Measurements from ENCODE around the gene SRGAP1. TPM values are rescaled to one million over a fixed set of nuclear protein-coding genes. Genes with fewer than 3 reads are reported as not detected.

The SRGAP1 gene
- total and polyA plus RNA-seq, 4 donors, result 1.8 to 12.4 (median 6.2) TPM

GRCh38 chr12:64006211-64006825, 161.8 kb downstream of the SRGAP1 start:
- peaks cover 0 to 3% (median 1%) of the 10 kb centered on the region in 4 donors for H3K36me3 ChIP-seq (ENCODE audit: control insufficient read depth in 4 of 4, insufficient read depth in 4 of 4, low read length in 4 of 4)
- ATAC-seq (ENCODE audit: insufficient read depth, low FRiP score) (no peak), DNase-seq (peak in 1 of 3 donors; percentile 13)
- H3K27me3 ChIP-seq (ENCODE audit: control insufficient read depth in 3 of 3, insufficient read depth in 3 of 3, low read length in 2 of 3), result no peaks in the 10 kb centered on the region
- no peaks in the 10 kb centered on the region for H3K9me3 ChIP-seq (ENCODE audit: control insufficient read depth in 4 of 4, insufficient read depth in 3 of 4, low read length in 3 of 4)
- no peak for TF ChIP-seq CTCF (IDR thresholded peaks at IDR 0.05; ENCODE audit: control extremely low read depth, extremely low read depth)
- H3K27ac ChIP-seq (ENCODE audit: low read depth in 1 of 2, low read length in 1 of 2), result no peak overlapping the region
- no peak overlapping the region for H3K9ac ChIP-seq (ENCODE audit: insufficient read depth in 1 of 2, low read length in 2 of 2)
- H3K4me3 ChIP-seq, result no peak overlapping the region
- 40 to 46% methylated on average over 2 of the region's 2 CpGs for WGBS, 2 donors
- H3K4me1 ChIP-seq (ENCODE audit: control insufficient read depth in 5 of 5, insufficient read depth in 5 of 5, low read length in 5 of 5), result peaks cover 0 to 12% (median 2%) of the 10 kb centered on the region in 5 donors

GRCh38 chr12:64007853-64008252, 163.4 kb downstream of the SRGAP1 start:
- Histone ChIP-seq H3K9me3 (ENCODE audit: control insufficient read depth in 4 of 4, insufficient read depth in 3 of 4, low read length in 3 of 4) (no peaks in the 10 kb centered on the region), H3K27me3 (ENCODE audit: control insufficient read depth in 3 of 3, insufficient read depth in 3 of 3, low read length in 2 of 3) (no peaks in the 10 kb centered on the region), H3K4me1 (ENCODE audit: control insufficient read depth in 5 of 5, insufficient read depth in 5 of 5, low read length in 5 of 5) (peaks cover 0 to 12% (median 2%) of the 10 kb centered on the region in 5 donors), H3K36me3 (ENCODE audit: control insufficient read depth in 4 of 4, insufficient read depth in 4 of 4, low read length in 4 of 4) (no peaks in the 10 kb centered on the region), H3K27ac (ENCODE audit: low read depth in 1 of 2, low read length in 1 of 2) (no peak overlapping the region), H3K9ac (ENCODE audit: insufficient read depth in 1 of 2, low read length in 2 of 2) (no peak overlapping the region), H3K4me3 (no peak overlapping the region)
- TF ChIP-seq CTCF (IDR thresholded peaks at IDR 0.05; ENCODE audit: control extremely low read depth, extremely low read depth), result no peak
- ATAC-seq (ENCODE audit: insufficient read depth, low FRiP score) (no peak), DNase-seq (peak in 1 of 3 donors; percentile 20)
- 77 to 88% methylated on average over 2 of the region's 2 CpGs for WGBS, 2 donors

GRCh38 chr12:64008596-64008995, 164.1 kb downstream of the SRGAP1 start:
- no peak for ATAC-seq (ENCODE audit: insufficient read depth, low FRiP score)
- no peaks in the 10 kb centered on the region for H3K36me3 ChIP-seq (ENCODE audit: control insufficient read depth in 4 of 4, insufficient read depth in 4 of 4, low read length in 4 of 4)
- H3K4me1 ChIP-seq (ENCODE audit: control insufficient read depth in 5 of 5, insufficient read depth in 5 of 5, low read length in 5 of 5), result peaks cover 0 to 12% (median 2%) of the 10 kb centered on the region in 5 donors
- H3K9me3 ChIP-seq (ENCODE audit: control insufficient read depth in 4 of 4, insufficient read depth in 3 of 4, low read length in 3 of 4), result no peaks in the 10 kb centered on the region
- 96 to 99% methylated on average over 3 of the region's 3 CpGs for WGBS, 2 donors
- TF ChIP-seq CTCF (IDR thresholded peaks at IDR 0.05; ENCODE audit: control extremely low read depth, extremely low read depth), result no peak
- DNase-seq, result no peak
- no peaks in the 10 kb centered on the region for H3K27me3 ChIP-seq (ENCODE audit: control insufficient read depth in 3 of 3, insufficient read depth in 3 of 3, low read length in 2 of 3)
- no peak overlapping the region for H3K9ac ChIP-seq (ENCODE audit: insufficient read depth in 1 of 2, low read length in 2 of 2)
- no peak overlapping the region for H3K27ac ChIP-seq (ENCODE audit: low read depth in 1 of 2, low read length in 1 of 2)
- H3K4me3 ChIP-seq, result no peak overlapping the region

All from lung (tissue), 12 donors.